Hepatocyte (in vitro differentiated cells): Measurements from ENCODE around the gene CDKN1A. TPM values are rescaled to one million over a fixed set of nuclear protein-coding genes. Genes with fewer than 3 reads are reported as not detected.

ENCODE experiments used
- DNase-seq: peaks from one replicate; pipeline ENCODE4 v3.0.0-alpha.2; 2016; ENCODE audit warnings: low spot score
- H2AFZ ChIP-seq: fragments of 200-600 bp; sonication (generic); 2 replicates; pipeline ENCODE4 v1.6.0; 2016; ENCODE audit warnings: antibody characterized with exemption, mild to moderate bottlenecking
- H3K27ac ChIP-seq: fragments of 200-600 bp; sonication (generic); 2 replicates; pipeline ENCODE4 v1.5.1; 2016; ENCODE audit warnings: mild to moderate bottlenecking
- H3K27me3 ChIP-seq: fragments of 200-600 bp; sonication (generic); 2 replicates; pipeline ENCODE4 v1.6.1; 2016
- H3K36me3 ChIP-seq: fragments of 200-600 bp; sonication (generic); replicated peaks from 2 replicates; pipeline ENCODE4 v1.5.1; 2016; ENCODE audit warnings: low read depth; ENCODE audit not compliant: insufficient read depth
- H3K4me1 ChIP-seq: fragments of 200-600 bp; sonication (generic); 2 replicates; pipeline ENCODE4 v1.5.1; 2016; ENCODE audit warnings: mild to moderate bottlenecking, moderate library complexity; ENCODE audit not compliant: insufficient read depth
- H3K4me2 ChIP-seq: fragments of 200-600 bp; sonication (generic); 2 replicates; pipeline ENCODE4 v1.6.0; 2016
- H3K4me3 ChIP-seq: fragments of 200-600 bp; sonication (generic); 2 replicates; pipeline ENCODE4 v1.5.1; 2016; ENCODE audit warnings: mild to moderate bottlenecking
- H3K79me2 ChIP-seq: fragments of 200-600 bp; sonication (generic); 2 replicates; pipeline ENCODE4 v1.6.0; 2017; ENCODE audit warnings: mild to moderate bottlenecking
- H3K9me2 ChIP-seq: fragments of 200-600 bp; sonication (generic); replicated peaks from 2 replicates; pipeline ENCODE4 v1.6.0; 2017; ENCODE audit warnings: mild to moderate bottlenecking; ENCODE audit not compliant: insufficient read depth
- H3K9me3 ChIP-seq: fragments of 200-600 bp; sonication (generic); 2 replicates; pipeline ENCODE4 v1.5.1; 2016; ENCODE audit warnings: low read depth, mild to moderate bottlenecking
- H4K20me1 ChIP-seq: fragments of 200-600 bp; sonication (generic); 2 replicates; pipeline ENCODE4 v1.6.0; 2016; ENCODE audit warnings: mild to moderate bottlenecking; ENCODE audit not compliant: insufficient read depth, poor library complexity, severe bottlenecking
- EZH2 ChIP-seq: fragments of 200-600 bp; sonication (generic); IDR thresholded peaks from 2 replicates; pipeline ENCODE4 v1.6.1; 2016; ENCODE audit warnings: antibody characterized with exemption, mild to moderate bottlenecking, borderline replicate concordance
- EZH2phosphoT487 ChIP-seq: fragments of 200-600 bp; sonication (generic); IDR thresholded peaks from one replicate; pipeline ENCODE4 v1.6.1; 2018; ENCODE audit warnings: antibody characterized with exemption, mild to moderate bottlenecking, low read depth, moderate library complexity; ENCODE audit not compliant: unreplicated experiment, severe bottlenecking
- WGBS: methylation state at CpG from one replicate; pipeline ENCODE4 v1.1.6; 2016; ENCODE audit warnings: low lambda C conversion rate; ENCODE audit errors: missing lambda C conversion rate; 5-methylcytosine and 5-hydroxymethylcytosine counted together
- polyA plus RNA-seq: library from polyadenylated mRNA; unstranded; fragments of >200 nt; fragmentation: Nextera tagmentation; extraction: Ambion mirVana; gene quantifications from 2 replicates; pipeline ENCODE4 v1.2.1, GENCODE V29; 2016
- total RNA-seq: library from RNA; depleted of rRNA; stranded (reverse); fragments of >200 nt; gene quantifications from 2 replicates; pipeline ENCODE4 v1.2.3, GENCODE V29; 2014
- TF ChIP-seq, protein P1 (sequence below): fragments of 200-600 bp; sonication (generic); IDR thresholded peaks from 2 replicates; pipeline ENCODE4 v1.5.1; 2016; ENCODE audit warnings: antibody characterized with exemption, mild to moderate bottlenecking; ENCODE audit not compliant: poor library complexity

The CDKN1A gene
- total and polyA plus RNA-seq, 2 experiments from 2014 or later = 246 to 344 TPM

DNA sequence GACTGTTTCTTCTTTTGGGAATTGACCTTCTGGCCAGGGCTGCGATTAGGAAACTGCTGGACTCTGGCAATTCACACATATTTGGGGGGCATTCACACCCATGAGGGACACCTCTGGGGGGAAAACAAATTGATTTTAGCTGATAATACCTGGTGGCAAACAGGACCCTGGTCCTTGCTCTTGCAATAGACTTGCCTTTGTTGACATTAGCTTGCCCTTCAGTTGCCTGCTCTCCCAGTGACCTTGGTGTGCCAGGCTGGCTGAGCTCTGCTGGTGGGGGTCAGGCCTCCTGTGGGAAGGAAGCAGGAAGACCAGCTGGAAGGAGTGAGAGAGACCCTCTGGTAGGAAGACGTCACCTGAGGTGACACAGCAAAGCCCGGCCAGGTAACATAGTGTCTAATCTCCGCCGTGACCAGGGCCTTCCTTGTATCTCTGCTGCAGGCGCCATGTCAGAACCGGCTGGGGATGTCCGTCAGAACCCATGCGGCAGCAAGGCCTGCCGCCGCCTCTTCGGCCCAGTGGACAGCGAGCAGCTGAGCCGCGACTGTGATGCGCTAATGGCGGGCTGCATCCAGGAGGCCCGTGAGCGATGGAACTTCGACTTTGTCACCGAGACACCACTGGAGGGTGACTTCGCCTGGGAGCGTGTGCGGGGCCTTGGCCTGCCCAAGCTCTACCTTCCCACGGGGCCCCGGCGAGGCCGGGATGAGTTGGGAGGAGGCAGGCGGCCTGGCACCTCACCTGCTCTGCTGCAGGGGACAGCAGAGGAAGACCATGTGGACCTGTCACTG, 5.3 kb downstream of the CDKN1A start:
- H3K4me3 ChIP-seq = no peak overlapping the region

DNA sequence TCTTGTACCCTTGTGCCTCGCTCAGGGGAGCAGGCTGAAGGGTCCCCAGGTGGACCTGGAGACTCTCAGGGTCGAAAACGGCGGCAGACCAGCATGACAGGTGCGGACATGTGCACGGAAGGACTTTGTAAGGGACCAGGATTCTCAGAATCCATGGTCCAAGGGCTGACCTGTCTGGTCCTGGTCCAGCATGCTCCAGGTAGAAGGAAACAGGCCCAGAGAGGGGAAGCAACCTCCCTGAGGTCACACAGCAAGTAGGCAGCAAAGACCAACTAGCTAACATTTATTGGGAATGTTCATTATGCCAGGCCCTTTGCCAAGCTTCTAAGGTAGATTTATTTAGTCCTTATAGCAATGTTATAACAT, 5.9 kb downstream of the CDKN1A start:
- H3K9me2 ChIP-seq = no peaks in the 10 kb centered on the region
- peaks cover 57% of the 10 kb centered on the region for H4K20me1 ChIP-seq
- no peak overlapping the region for H3K4me3 ChIP-seq
- no peak for DNase-seq
- H3K27me3 ChIP-seq = no peaks in the 10 kb centered on the region
- peaks cover 10% of the 10 kb centered on the region for H3K36me3 ChIP-seq
- no peaks in the 10 kb centered on the region for H3K9me3 ChIP-seq
- peaks cover 48% of the 10 kb centered on the region for H3K79me2 ChIP-seq
- H3K4me1 ChIP-seq = peaks cover 10% of the 10 kb centered on the region
- 100% methylated on average over 6 of the region's 6 CpGs for WGBS
- TF ChIP-seq, protein P1, sequence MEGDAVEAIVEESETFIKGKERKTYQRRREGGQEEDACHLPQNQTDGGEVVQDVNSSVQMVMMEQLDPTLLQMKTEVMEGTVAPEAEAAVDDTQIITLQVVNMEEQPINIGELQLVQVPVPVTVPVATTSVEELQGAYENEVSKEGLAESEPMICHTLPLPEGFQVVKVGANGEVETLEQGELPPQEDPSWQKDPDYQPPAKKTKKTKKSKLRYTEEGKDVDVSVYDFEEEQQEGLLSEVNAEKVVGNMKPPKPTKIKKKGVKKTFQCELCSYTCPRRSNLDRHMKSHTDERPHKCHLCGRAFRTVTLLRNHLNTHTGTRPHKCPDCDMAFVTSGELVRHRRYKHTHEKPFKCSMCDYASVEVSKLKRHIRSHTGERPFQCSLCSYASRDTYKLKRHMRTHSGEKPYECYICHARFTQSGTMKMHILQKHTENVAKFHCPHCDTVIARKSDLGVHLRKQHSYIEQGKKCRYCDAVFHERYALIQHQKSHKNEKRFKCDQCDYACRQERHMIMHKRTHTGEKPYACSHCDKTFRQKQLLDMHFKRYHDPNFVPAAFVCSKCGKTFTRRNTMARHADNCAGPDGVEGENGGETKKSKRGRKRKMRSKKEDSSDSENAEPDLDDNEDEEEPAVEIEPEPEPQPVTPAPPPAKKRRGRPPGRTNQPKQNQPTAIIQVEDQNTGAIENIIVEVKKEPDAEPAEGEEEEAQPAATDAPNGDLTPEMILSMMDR = no peak
- no peak for TF ChIP-seq EZH2
- TF ChIP-seq EZH2phosphoT487 = no peak
- H2AFZ ChIP-seq = no peak overlapping the region
- H3K4me2 ChIP-seq = no peak overlapping the region
- H3K27ac ChIP-seq = no peak overlapping the region

More for the DNA sequence above, 5.3 kb downstream of the CDKN1A start:
- DNase-seq = no peak
- Histone ChIP-seq H3K79me2 (peaks cover 54% of the 10 kb centered on the region), H3K4me2 (no peak overlapping the region), H3K27ac (peak overlapping the region; percentile 29), H3K9me2 (no peaks in the 10 kb centered on the region), H3K9me3 (no peaks in the 10 kb centered on the region), H2AFZ (no peak overlapping the region), H4K20me1 (peaks cover 63% of the 10 kb centered on the region), H3K4me1 (peaks cover 10% of the 10 kb centered on the region), H3K27me3 (no peaks in the 10 kb centered on the region), H3K36me3 (peaks cover 10% of the 10 kb centered on the region)
- 91% methylated on average over 29 of the region's 29 CpGs for WGBS
- TF ChIP-seq EZH2 = no peak
- TF ChIP-seq EZH2phosphoT487 = no peak
- TF ChIP-seq, protein P1 = no peak

DNA sequence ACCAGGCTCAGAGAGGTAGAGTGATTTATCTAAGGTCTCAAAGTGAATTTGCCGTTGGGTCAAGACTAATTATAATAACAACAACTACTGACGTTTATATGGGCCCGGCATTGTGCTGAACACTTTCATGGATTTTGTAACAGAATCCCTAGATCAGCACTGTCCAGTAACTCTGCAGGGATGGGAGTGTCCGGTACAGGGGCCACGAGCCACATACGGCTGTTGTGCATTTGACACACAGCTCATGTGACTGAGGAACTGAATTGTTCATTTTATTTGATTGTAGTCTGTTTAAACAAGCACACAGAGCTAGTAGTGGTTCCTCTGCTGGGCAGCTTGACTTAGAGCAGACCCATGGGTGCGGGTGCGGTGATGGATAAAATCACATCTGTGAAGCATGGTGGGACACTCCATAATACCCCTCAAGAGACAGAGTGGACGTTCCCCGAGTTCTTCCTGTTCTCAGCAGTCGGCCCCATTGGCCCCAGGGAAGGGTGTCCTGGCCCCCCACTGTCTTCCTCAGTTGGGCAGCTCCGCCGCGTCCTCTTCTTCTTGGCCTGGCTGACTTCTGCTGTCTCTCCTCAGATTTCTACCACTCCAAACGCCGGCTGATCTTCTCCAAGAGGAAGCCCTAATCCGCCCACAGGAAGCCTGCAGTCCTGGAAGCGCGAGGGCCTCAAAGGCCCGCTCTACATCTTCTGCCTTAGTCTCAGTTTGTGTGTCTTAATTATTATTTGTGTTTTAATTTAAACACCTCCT, 6.8 kb downstream of the CDKN1A start:
- Histone ChIP-seq H3K4me2 (no peak overlapping the region), H4K20me1 (peaks cover 52% of the 10 kb centered on the region), H3K9me2 (no peaks in the 10 kb centered on the region), H3K27ac (no peak overlapping the region), H3K4me1 (peaks cover 10% of the 10 kb centered on the region), H3K9me3 (no peaks in the 10 kb centered on the region), H3K36me3 (peaks cover 10% of the 10 kb centered on the region), H3K79me2 (peaks cover 42% of the 10 kb centered on the region), H2AFZ (no peak overlapping the region), H3K27me3 (no peaks in the 10 kb centered on the region), H3K4me3 (no peak overlapping the region)
- no peak for DNase-seq
- 87% methylated on average over 20 of the region's 20 CpGs for WGBS
- TF ChIP-seq EZH2phosphoT487 = no peak
- TF ChIP-seq EZH2 = no peak
